CD14-positive monocyte (primary cell): Measurements from ENCODE around the gene TP73. TPM values are rescaled to one million over a fixed set of nuclear protein-coding genes. Genes with fewer than 3 reads are reported as not detected.
A peak's percentile ranks its signal among the peaks of the same experiment; 100 is the strongest.

ENCODE experiments used
- DNase-seq, 3 donors: peaks; one replicate each; pipeline ENCODE4 v3.0.0-alpha.2; 2011 to 2022
- H2AFZ ChIP-seq: 2 replicates; pipeline ENCODE4 v1.6.0; 2012; ENCODE audit warnings: mild to moderate bottlenecking, low read depth, low read length, inconsistent platforms; ENCODE audit not compliant: insufficient read depth, poor library complexity, severe bottlenecking
- H3K27ac ChIP-seq, 2 donors: 1 replicate in 1 of 2; 2 replicates in 1 of 2; pipeline ENCODE4 v1.5.1; 2012 to 2013; ENCODE audit warnings: low read length in 2 of 2, control low read depth in 1 of 2, inconsistent platforms in 1 of 2, low read depth in 1 of 2, mild to moderate bottlenecking in 1 of 2
- H3K27me3 ChIP-seq, 2 donors: one replicate each; pipeline versions ENCODE4 v1.6.0 to v1.6.1; 2011 to 2013; ENCODE audit warnings: low read length in 2 of 2; ENCODE audit not compliant: control insufficient read depth in 2 of 2, insufficient read depth in 2 of 2
- H3K36me3 ChIP-seq, 2 donors: replicated peaks in 1 of 2; 1 replicate in 1 of 2; 2 replicates in 1 of 2; pipeline versions ENCODE4 v1.5.1 to v1.6.1; 2012 to 2013; ENCODE audit warnings: low read length in 2 of 2, control low read depth in 1 of 2, inconsistent platforms in 1 of 2, mild to moderate bottlenecking in 1 of 2; ENCODE audit not compliant: insufficient read depth in 2 of 2, control insufficient read depth in 1 of 2
- H3K4me1 ChIP-seq, 2 donors: 1 replicate in 1 of 2; 2 replicates in 1 of 2; pipeline versions ENCODE4 v1.5.1 to v1.6.1; 2012 to 2013; ENCODE audit warnings: low read length in 2 of 2, control low read depth in 1 of 2, inconsistent platforms in 1 of 2, mild to moderate bottlenecking in 1 of 2, moderate library complexity in 1 of 2; ENCODE audit not compliant: insufficient read depth in 2 of 2, control insufficient read depth in 1 of 2
- H3K4me2 ChIP-seq: replicated peaks from 2 replicates; pipeline ENCODE3; 2012; ENCODE audit warnings: low read length, moderate library complexity, mild to moderate bottlenecking; ENCODE audit not compliant: poor library complexity, severe bottlenecking; ENCODE audit errors: extremely low read depth
- H3K4me3 ChIP-seq, 3 experiments: fragments of 200-600 bp in 1 of 3; sonication (generic) in 1 of 3; replicated peaks in 1 of 3; 1 replicate in 2 of 3; 2 replicates in 1 of 3; pipeline ENCODE4 v1.5.1; 2011 to 2013; ENCODE audit warnings: low read length in 3 of 3, mild to moderate bottlenecking in 3 of 3, control low read depth in 2 of 3, low read depth in 2 of 3, inconsistent platforms in 1 of 3, moderate library complexity in 1 of 3
- H3K79me2 ChIP-seq: 2 replicates; pipeline ENCODE4 v1.6.0; 2012; ENCODE audit warnings: mild to moderate bottlenecking, control low read depth, inconsistent platforms, low read length, moderate library complexity; ENCODE audit not compliant: insufficient read depth
- H3K9ac ChIP-seq: 2 replicates; pipeline ENCODE4 v1.6.0; 2017; ENCODE audit warnings: low read length, mild to moderate bottlenecking; ENCODE audit not compliant: insufficient read depth, poor library complexity, severe bottlenecking
- H3K9me3 ChIP-seq, 2 donors: replicated peaks in 1 of 2; 1 replicate in 1 of 2; 2 replicates in 1 of 2; pipeline versions ENCODE4 v1.5.1 to v1.6.1; 2012 to 2013; ENCODE audit warnings: low read length in 2 of 2, control low read depth in 1 of 2; ENCODE audit not compliant: control insufficient read depth in 1 of 2, insufficient read depth in 1 of 2
- H4K20me1 ChIP-seq: 2 replicates; pipeline ENCODE4 v1.6.0; 2012; ENCODE audit warnings: mild to moderate bottlenecking, low read length, control low read depth, moderate library complexity; ENCODE audit not compliant: insufficient read depth
- H3K27ac Mint-ChIP-seq, 7 donors: one replicate each; pipeline ENCODE4 v1.8.0; 2020; ENCODE audit warnings: mild to moderate bottlenecking in 7 of 7, mixed read lengths in 7 of 7, moderate library complexity in 6 of 7, inconsistent platforms in 2 of 7
- H3K27me3 Mint-ChIP-seq, 3 donors: one replicate each; pipeline ENCODE4 v1.8.0; 2021 to 2022; ENCODE audit warnings: low read depth in 3 of 3, mild to moderate bottlenecking in 3 of 3, mixed read lengths in 3 of 3, moderate library complexity in 3 of 3, inconsistent platforms in 1 of 3
- H3K36me3 Mint-ChIP-seq, 2 donors: one replicate each; pipeline ENCODE4 v1.8.0; 2020; ENCODE audit warnings: mixed read lengths in 2 of 2, inconsistent platforms in 1 of 2, mild to moderate bottlenecking in 1 of 2
- H3K4me1 Mint-ChIP-seq: one replicate; pipeline ENCODE4 v1.8.0; 2020; ENCODE audit warnings: mild to moderate bottlenecking, mixed read lengths
- H3K4me3 Mint-ChIP-seq, 2 donors: one replicate each; pipeline ENCODE4 v1.8.0; 2020; ENCODE audit warnings: mild to moderate bottlenecking in 2 of 2, mixed read lengths in 2 of 2, moderate library complexity in 1 of 2
- H3K9me3 Mint-ChIP-seq, 7 donors: one replicate each; pipeline ENCODE4 v1.8.0; 2020 to 2022; ENCODE audit warnings: mixed read lengths in 7 of 7, mild to moderate bottlenecking in 6 of 7, moderate library complexity in 6 of 7, inconsistent platforms in 2 of 7
- WGBS: methylation state at CpG from one replicate; pipeline ENCODE4 v1.1.5; 2013; ENCODE audit warnings: missing lambda C conversion rate; ENCODE audit not compliant: insufficient coverage; 5-methylcytosine and 5-hydroxymethylcytosine counted together
- intact Hi-C, 2 donors: fragments of 100-400 bp; cut with micrococcal nuclease; formaldehyde crosslinking; loops; one replicate each; pipeline versions ENCODE4 v1.15.0 to v1.15.1; 2023
- polyA plus RNA-seq, 3 donors: library from polyadenylated mRNA; depleted of rRNA in 1 of 3; unstranded in 2 of 3; stranded (reverse) in 1 of 3; fragments of 300-500 nt in 2 of 3; fragments of >200 nt in 1 of 3; fragmentation: Illumina TruSeq in 2 of 3; gene quantifications; 1 replicate in 2 of 3; 2 replicates in 1 of 3; pipeline ENCODE4 v1.2.3, GENCODE V29; 2012 to 2021
- TF ChIP-seq, protein P1 (sequence below): fragments of 200-600 bp; IDR thresholded peaks from one replicate; pipeline ENCODE4 v1.8.0; 2022; ENCODE audit warnings: antibody characterized with exemption, mild to moderate bottlenecking

TP73 gene
- polyA plus RNA-seq, 3 donors = 0.21 to 0.42 TPM; not detected in 1

- no peaks in the 10 kb centered on the region for H3K27me3 ChIP-seq
- Mint-ChIP-seq H3K27ac (peak overlapping the region in 3 of 7 donors; percentile 15 to 61 (median 43)), H3K9me3 (no peaks in the 10 kb centered on the region), H3K4me1 (peaks cover 28% of the 10 kb centered on the region), H3K36me3 (peaks cover 20 to 30% of the 10 kb centered on the region in 2 donors), H3K4me3 (no peak overlapping the region), H3K27me3 (peaks cover 0 to 2% (median 0%) of the 10 kb centered on the region in 3 donors)
- no peaks in the 10 kb centered on the region for H4K20me1 ChIP-seq
- no peaks in the 10 kb centered on the region for H3K9me3 ChIP-seq
- no peak overlapping the region for H3K4me2 ChIP-seq
- no peak overlapping the region for H3K27ac ChIP-seq
- peaks cover 7 to 12% of the 10 kb centered on the region in 2 donors for H3K4me1 ChIP-seq
- over 99% methylated on average over 15 of the region's 22 CpGs for WGBS
- TF ChIP-seq, protein P1, sequence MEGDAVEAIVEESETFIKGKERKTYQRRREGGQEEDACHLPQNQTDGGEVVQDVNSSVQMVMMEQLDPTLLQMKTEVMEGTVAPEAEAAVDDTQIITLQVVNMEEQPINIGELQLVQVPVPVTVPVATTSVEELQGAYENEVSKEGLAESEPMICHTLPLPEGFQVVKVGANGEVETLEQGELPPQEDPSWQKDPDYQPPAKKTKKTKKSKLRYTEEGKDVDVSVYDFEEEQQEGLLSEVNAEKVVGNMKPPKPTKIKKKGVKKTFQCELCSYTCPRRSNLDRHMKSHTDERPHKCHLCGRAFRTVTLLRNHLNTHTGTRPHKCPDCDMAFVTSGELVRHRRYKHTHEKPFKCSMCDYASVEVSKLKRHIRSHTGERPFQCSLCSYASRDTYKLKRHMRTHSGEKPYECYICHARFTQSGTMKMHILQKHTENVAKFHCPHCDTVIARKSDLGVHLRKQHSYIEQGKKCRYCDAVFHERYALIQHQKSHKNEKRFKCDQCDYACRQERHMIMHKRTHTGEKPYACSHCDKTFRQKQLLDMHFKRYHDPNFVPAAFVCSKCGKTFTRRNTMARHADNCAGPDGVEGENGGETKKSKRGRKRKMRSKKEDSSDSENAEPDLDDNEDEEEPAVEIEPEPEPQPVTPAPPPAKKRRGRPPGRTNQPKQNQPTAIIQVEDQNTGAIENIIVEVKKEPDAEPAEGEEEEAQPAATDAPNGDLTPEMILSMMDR = no peak
- DNase-seq = no peak
- H2AFZ ChIP-seq = no peak overlapping the region
- H3K36me3 ChIP-seq = peaks cover 13 to 41% of the 10 kb centered on the region in 2 donors
- peak overlapping the region; percentile 1 for H3K9ac ChIP-seq
- intact Hi-C loops = no loop called here
- H3K4me3 ChIP-seq = no peak overlapping the region
- H3K79me2 ChIP-seq = no peaks in the 10 kb centered on the region
Measured at GRCh38 chr1:3741566-3742438, 89.5 kb downstream of the TP73 start.

- Histone ChIP-seq H2AFZ (no peak overlapping the region), H3K27me3 (no peaks in the 10 kb centered on the region), H4K20me1 (no peaks in the 10 kb centered on the region), H3K36me3 (peaks cover 13 to 36% of the 10 kb centered on the region in 2 donors), H3K79me2 (no peaks in the 10 kb centered on the region), H3K4me2 (no peak overlapping the region), H3K4me1 (peaks cover 12 to 18% of the 10 kb centered on the region in 2 donors), H3K27ac (no peak overlapping the region), H3K4me3 (no peak overlapping the region), H3K9ac (no peak overlapping the region), H3K9me3 (no peaks in the 10 kb centered on the region)
- Mint-ChIP-seq H3K4me1 (peaks cover 30% of the 10 kb centered on the region), H3K27ac (peak overlapping the region in 1 of 7 donors; percentile 43), H3K36me3 (peaks cover 12 to 21% of the 10 kb centered on the region in 2 donors), H3K27me3 (peaks cover 0 to 2% (median 1%) of the 10 kb centered on the region in 3 donors), H3K9me3 (no peaks in the 10 kb centered on the region), H3K4me3 (no peak overlapping the region)
- TF ChIP-seq, protein P1 = no peak
- DNase-seq = no peak
- WGBS = 89% methylated on average over 23 of the region's 24 CpGs
- intact Hi-C loops = no loop called here
Measured at GRCh38 chr1:3742439-3743298, 90.4 kb downstream of the TP73 start.
